Endothelial cell of umbilical vein (primary cell): ENCODE data around the gene SPRR2E. TPM values are rescaled to one million over a fixed set of nuclear protein-coding genes. Genes with fewer than 3 reads are reported as not detected.

ENCODE experiments used
- BruUV-seq: library from RNA; stranded (reverse); fragments of 400-500 nt; replicated peaks from 2 replicates; lab custom pipeline; 2021; lab: Mats Ljungman, UMichigan
- CTCF ChIA-PET: fragments of 300-600, 350-600 bp; sonication (Branson Sonifier 250); formaldehyde crosslinking; loops from one replicate; lab custom pipeline; 2021; ENCODE audit warnings: antibody characterized with exemption, inconsistent platforms; lab: Charles Lee
- POLR2A ChIA-PET: fragments of 300-600, 350-600 bp; sonication (Branson Sonifier 250); formaldehyde crosslinking; loops from one replicate; lab custom pipeline; 2021; ENCODE audit warnings: antibody characterized with exemption, inconsistent platforms; lab: Charles Lee
- DNase-seq: peaks from one replicate; pipeline ENCODE4 v3.0.0-alpha.2; 2011; ENCODE audit warnings: low read depth, low spot score
- FAIRE-seq: peaks from 2 replicates; lab custom pipeline; 2011; peaks lifted over from hg19 to GRCh38; lab: Jason Lieb, UNC
- H2AFZ ChIP-seq: 2 replicates; pipeline ENCODE4 v1.6.0; 2012; ENCODE audit warnings: low read depth, low read length, control low read depth, inconsistent platforms
- H3K27ac ChIP-seq: 2 replicates; pipeline ENCODE4 v1.5.1; 2011; ENCODE audit warnings: low read depth, mild to moderate bottlenecking, control low read depth, low read length, moderate library complexity; ENCODE audit not compliant: insufficient read depth
- H3K27me3 ChIP-seq, 2 experiments: 2 replicates each; pipeline versions ENCODE4 v1.6.0 to v1.6.1; 2011; ENCODE audit warnings: low read length in 2 of 2, mixed read lengths in 1 of 2; ENCODE audit not compliant: control insufficient read depth in 2 of 2, insufficient read depth in 2 of 2
- H3K36me3 ChIP-seq, 2 experiments: 2 replicates in 1 of 2; 3 replicates in 1 of 2; pipeline ENCODE4 v1.5.1; 2011; ENCODE audit warnings: low read length in 2 of 2, mild to moderate bottlenecking in 1 of 2, moderate library complexity in 1 of 2; ENCODE audit not compliant: control insufficient read depth in 2 of 2, insufficient read depth in 2 of 2; ENCODE audit errors: extremely low read depth in 1 of 2
- H3K4me1 ChIP-seq: 3 replicates; pipeline ENCODE4 v1.5.1; 2011; ENCODE audit warnings: mild to moderate bottlenecking, low read length; ENCODE audit not compliant: control insufficient read depth, insufficient read depth; ENCODE audit errors: extremely low read depth
- H3K4me2 ChIP-seq: 2 replicates; pipeline ENCODE4 v1.6.1; 2011; ENCODE audit warnings: low read length, control low read depth, mixed read lengths; ENCODE audit not compliant: insufficient read depth
- H3K4me3 ChIP-seq, 3 experiments: fragments of 200-600 bp in 1 of 3; sonication (generic), shearing (Covaris generic) in 1 of 3; replicated peaks in 1 of 3; 2 replicates each; pipeline ENCODE4 v1.5.1; 2011 to 2016; ENCODE audit warnings: control low read depth in 3 of 3, low read length in 3 of 3, mild to moderate bottlenecking in 2 of 3, inconsistent platforms in 1 of 3, low read depth in 1 of 3, moderate library complexity in 1 of 3; ENCODE audit not compliant: insufficient read depth in 1 of 3
- H3K79me2 ChIP-seq: 2 replicates; pipeline ENCODE4 v1.6.0; 2012; ENCODE audit warnings: low read length, inconsistent platforms; ENCODE audit not compliant: control insufficient read depth, insufficient read depth
- H3K9ac ChIP-seq: replicated peaks from 2 replicates; pipeline ENCODE3; 2011; ENCODE audit warnings: low read length, control low read depth; ENCODE audit not compliant: insufficient read depth; ENCODE audit errors: extremely low read depth
- H3K9me1 ChIP-seq: replicated peaks from 3 replicates; pipeline ENCODE4 v1.6.0; 2011; ENCODE audit warnings: mild to moderate bottlenecking, low read length; ENCODE audit not compliant: control insufficient read depth, insufficient read depth; ENCODE audit errors: extremely low read depth
- H3K9me3 ChIP-seq: replicated peaks from 2 replicates; pipeline ENCODE4 v1.5.1; 2012; ENCODE audit warnings: low read length, inconsistent platforms; ENCODE audit not compliant: control insufficient read depth, insufficient read depth
- H4K20me1 ChIP-seq: replicated peaks from 2 replicates; pipeline ENCODE3; 2011; ENCODE audit warnings: mild to moderate bottlenecking, low read length; ENCODE audit not compliant: control insufficient read depth, insufficient read depth; ENCODE audit errors: extremely low read depth
- CTCF ChIP-seq, 2 donors: IDR thresholded peaks; 1 replicate in 1 of 2; 2 replicates in 1 of 2; pipeline ENCODE4 v1.5.1; 2011; ENCODE audit warnings: low read length in 2 of 2, mild to moderate bottlenecking in 2 of 2, moderate library complexity in 2 of 2, control low read depth in 1 of 2, inconsistent platforms in 1 of 2, low read depth in 1 of 2; ENCODE audit not compliant: insufficient read depth in 1 of 2; ENCODE audit errors: extremely low read depth in 1 of 2
- EZH2 ChIP-seq: IDR thresholded peaks from 2 replicates; pipeline ENCODE4 v1.6.1; 2012; ENCODE audit warnings: borderline replicate concordance, low read depth, mild to moderate bottlenecking, moderate library complexity, low read length, inconsistent platforms; ENCODE audit not compliant: severe bottlenecking
- FOS ChIP-seq: IDR thresholded peaks from 2 replicates; pipeline ENCODE4 v1.6.1; 2011; ENCODE audit warnings: mild to moderate bottlenecking, low read length, moderate library complexity, borderline replicate concordance; ENCODE audit not compliant: insufficient read depth
- GATA2 ChIP-seq: IDR thresholded peaks from 2 replicates; pipeline ENCODE4 v1.7.0; 2011; ENCODE audit warnings: low read depth, mild to moderate bottlenecking, moderate library complexity, mixed read lengths, low read length; ENCODE audit not compliant: insufficient read length, insufficient read depth
- JUN ChIP-seq: IDR thresholded peaks from 2 replicates; pipeline ENCODE4 v1.6.1; 2011; ENCODE audit warnings: borderline replicate concordance, low read depth; ENCODE audit not compliant: insufficient read length, insufficient read depth
- MAX ChIP-seq: IDR thresholded peaks from 2 replicates; pipeline ENCODE4 v1.6.1; 2011; ENCODE audit not compliant: insufficient read depth, insufficient read length
- MYC ChIP-seq: IDR thresholded peaks from one replicate; pipeline ENCODE4 v1.6.1; 2011; ENCODE audit warnings: mild to moderate bottlenecking, low read depth, low read length
- POLR2A ChIP-seq: IDR thresholded peaks from 2 replicates; pipeline ENCODE4 v1.6.1; 2012; ENCODE audit warnings: low read depth, mild to moderate bottlenecking, control low read depth, low read length
- POLR2AphosphoS5 ChIP-seq: IDR thresholded peaks from 2 replicates; pipeline ENCODE4 v1.6.1; 2012; ENCODE audit warnings: low read depth, mild to moderate bottlenecking, control low read depth, low read length, moderate library complexity; ENCODE audit not compliant: insufficient read depth
- dilution Hi-C: fragments of 300-500 bp; cut with MboI; formaldehyde crosslinking; loops from one replicate; pipeline ENCODE4 v1.15.0; 2019; ENCODE audit warnings: low sequenced_read_pairs; ENCODE audit not compliant: extremely low pct_ligation_motif_present
- intact Hi-C: fragments of 100-400 bp; cut with micrococcal nuclease; formaldehyde crosslinking; loops from one replicate; pipeline ENCODE4 v1.10.0; 2022
- polyA plus RNA-seq, 4 experiments: library from polyadenylated mRNA; depleted of rRNA in 3 of 4; stranded (reverse) in 3 of 4; unstranded in 1 of 4; fragments of >200 nt; gene quantifications; 2 replicates each; pipeline versions ENCODE4 v1.2.1 to v1.2.3, GENCODE V29; 2011 to 2012; ENCODE audit warnings: missing spikeins in 1 of 4
- total RNA-seq: library from RNA; stranded (reverse); gene quantifications from 2 replicates; pipeline ENCODE4 v1.2.3, GENCODE V29; 2021

The SPRR2E gene
- total and polyA plus RNA-seq, 2 donors (not counting 3 experiments of a cell fraction or from before 2014, with no cell fraction given) = not detected

DNA sequence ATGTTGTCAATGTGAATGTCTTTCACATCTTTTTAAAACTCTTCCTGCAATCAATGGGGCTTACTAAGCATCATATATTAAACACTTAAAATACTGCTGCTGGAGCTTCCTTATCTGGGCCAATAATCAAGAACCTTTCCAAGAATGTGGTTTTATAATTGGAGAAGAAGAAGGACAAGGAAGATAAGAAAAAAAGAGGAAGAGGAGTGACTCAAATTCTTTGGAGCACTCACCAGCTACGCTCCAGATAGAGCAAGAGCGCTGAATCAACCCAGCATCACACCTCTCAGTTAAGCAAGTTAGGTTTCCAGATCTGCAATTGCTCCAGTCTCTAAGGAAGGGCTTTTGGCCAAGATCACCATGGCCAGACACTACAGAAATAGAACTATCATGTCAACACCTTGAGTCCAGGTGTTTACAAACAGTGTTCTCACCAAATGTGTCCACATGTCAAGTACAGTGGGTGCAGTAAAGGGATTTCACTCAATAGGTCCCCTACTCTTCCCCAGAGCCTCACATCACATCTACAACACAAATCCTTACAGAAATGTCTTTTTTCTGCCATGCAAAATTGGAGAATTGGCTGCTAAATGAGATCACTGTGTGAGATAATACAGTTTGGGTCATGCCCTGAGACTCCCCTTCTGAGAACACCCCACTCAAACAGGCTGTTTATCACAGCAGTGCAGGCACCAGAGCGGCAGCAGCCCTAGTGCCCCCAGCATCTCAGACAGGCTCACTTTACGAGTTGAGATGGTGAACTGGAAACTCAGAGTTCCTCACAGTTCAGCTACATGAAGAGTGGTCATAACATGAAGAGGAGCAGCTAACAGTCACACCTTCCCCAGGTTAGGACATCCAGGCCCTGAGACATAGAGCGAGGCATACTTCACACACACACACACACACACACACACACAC, 21.3 kb downstream of the SPRR2E start:
- H4K20me1 ChIP-seq = no peaks in the 10 kb centered on the region
- no peaks in the 10 kb centered on the region for H3K4me1 ChIP-seq
- intact Hi-C loops = loop anchor here (1.0 kb wide), 1 partner anchor 21 kb away; the partner anchor contains the start of gene SPRR2E
- no peaks in the 10 kb centered on the region for H3K27me3 ChIP-seq
- no peaks in the 10 kb centered on the region for H3K9me1 ChIP-seq
- ChIA-PET POLR2A (no interaction called here), CTCF (no interaction called here)
- no peak overlapping the region for H3K4me3 ChIP-seq
- H3K4me2 ChIP-seq = no peak overlapping the region
- FAIRE-seq = no peak
- no peak overlapping the region for H2AFZ ChIP-seq
- no TSS peak for BruUV-seq
- no peaks in the 10 kb centered on the region for H3K36me3 ChIP-seq
- no peak overlapping the region for H3K27ac ChIP-seq
- DNase-seq = no peak
- H3K9ac ChIP-seq = no peak overlapping the region
- H3K9me3 ChIP-seq = no peaks in the 10 kb centered on the region
- H3K79me2 ChIP-seq = no peaks in the 10 kb centered on the region
- dilution Hi-C loops = no loop called here
- no peak for TF ChIP-seq POLR2A
- TF ChIP-seq MAX = no peak
- no peak for TF ChIP-seq POLR2AphosphoS5
- TF ChIP-seq GATA2 = no peak
- no peak for TF ChIP-seq JUN
- TF ChIP-seq EZH2 = no peak
- no peak for TF ChIP-seq FOS
- TF ChIP-seq CTCF (IDR thresholded peaks at IDR 0.05; ENCODE audit: extremely low read depth in 1 of 2, insufficient read depth in 1 of 2, low read depth in 1 of 2, low read length in 2 of 2) = no peak
- no peak for TF ChIP-seq MYC
